Endothelial cell of umbilical vein (primary cell): ENCODE measurements around the gene ZIC4. TPM values are rescaled to one million over a fixed set of nuclear protein-coding genes. Genes with fewer than 3 reads are reported as not detected.

Experiments used
- BruUV-seq: library from RNA; stranded (reverse); fragments of 400-500 nt; replicated peaks from 2 replicates; lab custom pipeline; 2021; lab: Mats Ljungman, UMichigan
- CTCF ChIA-PET: fragments of 300-600, 350-600 bp; sonication (Branson Sonifier 250); formaldehyde crosslinking; loops from one replicate; lab custom pipeline; 2021; ENCODE audit warnings: antibody characterized with exemption, inconsistent platforms; lab: Charles Lee
- POLR2A ChIA-PET: fragments of 300-600, 350-600 bp; sonication (Branson Sonifier 250); formaldehyde crosslinking; loops from one replicate; lab custom pipeline; 2021; ENCODE audit warnings: antibody characterized with exemption, inconsistent platforms; lab: Charles Lee
- DNase-seq: peaks from one replicate; pipeline ENCODE4 v3.0.0-alpha.2; 2011; ENCODE audit warnings: low read depth, low spot score
- FAIRE-seq: peaks from 2 replicates; lab custom pipeline; 2011; peaks lifted over from hg19 to GRCh38; lab: Jason Lieb, UNC
- H2AFZ ChIP-seq: 2 replicates; pipeline ENCODE4 v1.6.0; 2012; ENCODE audit warnings: low read depth, low read length, control low read depth, inconsistent platforms
- H3K27ac ChIP-seq: 2 replicates; pipeline ENCODE4 v1.5.1; 2011; ENCODE audit warnings: low read depth, mild to moderate bottlenecking, control low read depth, low read length, moderate library complexity; ENCODE audit not compliant: insufficient read depth
- H3K27me3 ChIP-seq, 2 experiments: 2 replicates each; pipeline versions ENCODE4 v1.6.0 to v1.6.1; 2011; ENCODE audit warnings: low read length in 2 of 2, mixed read lengths in 1 of 2; ENCODE audit not compliant: control insufficient read depth in 2 of 2, insufficient read depth in 2 of 2
- H3K36me3 ChIP-seq, 2 experiments: 2 replicates in 1 of 2; 3 replicates in 1 of 2; pipeline ENCODE4 v1.5.1; 2011; ENCODE audit warnings: low read length in 2 of 2, mild to moderate bottlenecking in 1 of 2, moderate library complexity in 1 of 2; ENCODE audit not compliant: control insufficient read depth in 2 of 2, insufficient read depth in 2 of 2; ENCODE audit errors: extremely low read depth in 1 of 2
- H3K4me1 ChIP-seq: 3 replicates; pipeline ENCODE4 v1.5.1; 2011; ENCODE audit warnings: mild to moderate bottlenecking, low read length; ENCODE audit not compliant: control insufficient read depth, insufficient read depth; ENCODE audit errors: extremely low read depth
- H3K4me2 ChIP-seq: 2 replicates; pipeline ENCODE4 v1.6.1; 2011; ENCODE audit warnings: low read length, control low read depth, mixed read lengths; ENCODE audit not compliant: insufficient read depth
- H3K4me3 ChIP-seq, 3 experiments: fragments of 200-600 bp in 1 of 3; sonication (generic), shearing (Covaris generic) in 1 of 3; replicated peaks in 1 of 3; 2 replicates each; pipeline ENCODE4 v1.5.1; 2011 to 2016; ENCODE audit warnings: control low read depth in 3 of 3, low read length in 3 of 3, mild to moderate bottlenecking in 2 of 3, inconsistent platforms in 1 of 3, low read depth in 1 of 3, moderate library complexity in 1 of 3; ENCODE audit not compliant: insufficient read depth in 1 of 3
- H3K79me2 ChIP-seq: 2 replicates; pipeline ENCODE4 v1.6.0; 2012; ENCODE audit warnings: low read length, inconsistent platforms; ENCODE audit not compliant: control insufficient read depth, insufficient read depth
- H3K9ac ChIP-seq: replicated peaks from 2 replicates; pipeline ENCODE3; 2011; ENCODE audit warnings: low read length, control low read depth; ENCODE audit not compliant: insufficient read depth; ENCODE audit errors: extremely low read depth
- H3K9me1 ChIP-seq: replicated peaks from 3 replicates; pipeline ENCODE4 v1.6.0; 2011; ENCODE audit warnings: mild to moderate bottlenecking, low read length; ENCODE audit not compliant: control insufficient read depth, insufficient read depth; ENCODE audit errors: extremely low read depth
- H3K9me3 ChIP-seq: replicated peaks from 2 replicates; pipeline ENCODE4 v1.5.1; 2012; ENCODE audit warnings: low read length, inconsistent platforms; ENCODE audit not compliant: control insufficient read depth, insufficient read depth
- H4K20me1 ChIP-seq: replicated peaks from 2 replicates; pipeline ENCODE3; 2011; ENCODE audit warnings: mild to moderate bottlenecking, low read length; ENCODE audit not compliant: control insufficient read depth, insufficient read depth; ENCODE audit errors: extremely low read depth
- CTCF ChIP-seq, 2 donors: IDR thresholded peaks; 1 replicate in 1 of 2; 2 replicates in 1 of 2; pipeline ENCODE4 v1.5.1; 2011; ENCODE audit warnings: low read length in 2 of 2, mild to moderate bottlenecking in 2 of 2, moderate library complexity in 2 of 2, control low read depth in 1 of 2, inconsistent platforms in 1 of 2, low read depth in 1 of 2; ENCODE audit not compliant: insufficient read depth in 1 of 2; ENCODE audit errors: extremely low read depth in 1 of 2
- EZH2 ChIP-seq: IDR thresholded peaks from 2 replicates; pipeline ENCODE4 v1.6.1; 2012; ENCODE audit warnings: borderline replicate concordance, low read depth, mild to moderate bottlenecking, moderate library complexity, low read length, inconsistent platforms; ENCODE audit not compliant: severe bottlenecking
- FOS ChIP-seq: IDR thresholded peaks from 2 replicates; pipeline ENCODE4 v1.6.1; 2011; ENCODE audit warnings: mild to moderate bottlenecking, low read length, moderate library complexity, borderline replicate concordance; ENCODE audit not compliant: insufficient read depth
- GATA2 ChIP-seq: IDR thresholded peaks from 2 replicates; pipeline ENCODE4 v1.7.0; 2011; ENCODE audit warnings: low read depth, mild to moderate bottlenecking, moderate library complexity, mixed read lengths, low read length; ENCODE audit not compliant: insufficient read length, insufficient read depth
- JUN ChIP-seq: IDR thresholded peaks from 2 replicates; pipeline ENCODE4 v1.6.1; 2011; ENCODE audit warnings: borderline replicate concordance, low read depth; ENCODE audit not compliant: insufficient read length, insufficient read depth
- MYC ChIP-seq: IDR thresholded peaks from one replicate; pipeline ENCODE4 v1.6.1; 2011; ENCODE audit warnings: mild to moderate bottlenecking, low read depth, low read length
- POLR2A ChIP-seq: IDR thresholded peaks from 2 replicates; pipeline ENCODE4 v1.6.1; 2012; ENCODE audit warnings: low read depth, mild to moderate bottlenecking, control low read depth, low read length
- POLR2AphosphoS5 ChIP-seq: IDR thresholded peaks from 2 replicates; pipeline ENCODE4 v1.6.1; 2012; ENCODE audit warnings: low read depth, mild to moderate bottlenecking, control low read depth, low read length, moderate library complexity; ENCODE audit not compliant: insufficient read depth
- dilution Hi-C: fragments of 300-500 bp; cut with MboI; formaldehyde crosslinking; loops from one replicate; pipeline ENCODE4 v1.15.0; 2019; ENCODE audit warnings: low sequenced_read_pairs; ENCODE audit not compliant: extremely low pct_ligation_motif_present
- intact Hi-C: fragments of 100-400 bp; cut with micrococcal nuclease; formaldehyde crosslinking; loops from one replicate; pipeline ENCODE4 v1.10.0; 2022
- polyA plus RNA-seq, 4 experiments: library from polyadenylated mRNA; depleted of rRNA in 3 of 4; stranded (reverse) in 3 of 4; unstranded in 1 of 4; fragments of >200 nt; gene quantifications; 2 replicates each; pipeline versions ENCODE4 v1.2.1 to v1.2.3, GENCODE V29; 2011 to 2012; ENCODE audit warnings: missing spikeins in 1 of 4
- total RNA-seq: library from RNA; stranded (reverse); gene quantifications from 2 replicates; pipeline ENCODE4 v1.2.3, GENCODE V29; 2021
- TF ChIP-seq, protein P1 (sequence below): IDR thresholded peaks from 2 replicates; pipeline ENCODE4 v1.6.1; 2011; ENCODE audit not compliant: insufficient read depth, insufficient read length

ZIC4 gene
- total and polyA plus RNA-seq, 2 donors (not counting 3 experiments of a cell fraction or from before 2014, with no cell fraction given), result not detected

- intact Hi-C loops, result loop anchor here (5.0 kb wide), 1 partner anchor 51 kb away; the partner anchor contains the start of genes ZIC1 and ZIC4
- POLR2A ChIA-PET, result no interaction called here
- H3K4me3 ChIP-seq, result no peak overlapping the region
- TF ChIP-seq EZH2 (peak; percentile 83), POLR2AphosphoS5 (no peak)
- no peaks in the 10 kb centered on the region for H3K79me2 ChIP-seq
- H3K27me3 ChIP-seq, result peaks cover 79 to 95% of the 10 kb centered on the region in 2 experiments
- H4K20me1 ChIP-seq, result no peaks in the 10 kb centered on the region
- DNase-seq, result no peak
- H3K9me1 ChIP-seq, result no peaks in the 10 kb centered on the region
- no peak overlapping the region for H2AFZ ChIP-seq
- H3K36me3 ChIP-seq, result no peaks in the 10 kb centered on the region
- CTCF ChIA-PET, result interaction anchor here (1.2 to 2.2 kb wide), 3 partner anchors 12 to 261 kb away, joined by 3 to 9 read pairs (median 6); no protein-coding TSS in a partner anchor
- dilution Hi-C loops, result no loop called here
- H3K4me1 ChIP-seq, result no peaks in the 10 kb centered on the region
- no TSS peak for BruUV-seq
- no peaks in the 10 kb centered on the region for H3K9me3 ChIP-seq
- no peak for FAIRE-seq
- no peak overlapping the region for H3K27ac ChIP-seq
- H3K9ac ChIP-seq, result no peak overlapping the region
- no peak overlapping the region for H3K4me2 ChIP-seq
Measured at GRCh38 chr3:147356145-147356908, 50.0 kb downstream of the ZIC4 start.

DNA sequence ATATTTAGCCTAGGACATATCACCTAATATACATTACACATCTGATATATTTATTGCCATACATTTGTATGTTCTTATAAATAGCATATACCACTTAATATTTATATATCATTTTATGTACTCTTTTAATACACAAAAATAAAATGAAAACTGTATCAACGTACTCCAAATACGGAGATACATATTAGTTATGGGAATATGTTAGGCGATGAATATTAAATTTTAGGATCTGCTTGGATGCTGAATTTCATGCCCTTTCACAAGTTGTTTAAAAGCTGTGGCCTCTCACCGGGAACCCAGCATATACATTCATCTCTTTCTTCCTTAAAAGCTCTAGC, 50.6 kb downstream of the ZIC4 start:
- Histone ChIP-seq H3K9ac (no peak overlapping the region), H3K79me2 (no peaks in the 10 kb centered on the region), H3K4me3 (no peak overlapping the region), H3K9me3 (no peaks in the 10 kb centered on the region), H3K36me3 (no peaks in the 10 kb centered on the region), H3K27me3 (peaks cover 78 to 93% of the 10 kb centered on the region in 2 experiments), H3K27ac (no peak overlapping the region), H3K4me1 (no peaks in the 10 kb centered on the region), H4K20me1 (no peaks in the 10 kb centered on the region), H3K4me2 (no peak overlapping the region), H3K9me1 (no peaks in the 10 kb centered on the region), H2AFZ (no peak overlapping the region)
- dilution Hi-C loops (no loop called here), intact Hi-C loops (loop anchor here (5.0 kb wide), 1 partner anchor 52 kb away; the partner anchor contains the start of genes ZIC1 and ZIC4)
- DNase-seq (no peak), FAIRE-seq (no peak)
- POLR2A ChIA-PET, result no interaction called here
- no TSS peak for BruUV-seq
- CTCF ChIA-PET, result interaction anchor here (1.2 to 2.2 kb wide), 3 partner anchors 13 to 261 kb away, joined by 3 to 9 read pairs (median 6); no protein-coding TSS in a partner anchor
- no peak for TF ChIP-seq EZH2
- no peak for TF ChIP-seq FOS
- TF ChIP-seq GATA2, result no peak
- no peak for TF ChIP-seq JUN
- no peak for TF ChIP-seq POLR2A
- no peak for TF ChIP-seq MYC
- TF ChIP-seq POLR2AphosphoS5, result no peak
- TF ChIP-seq, protein P1, sequence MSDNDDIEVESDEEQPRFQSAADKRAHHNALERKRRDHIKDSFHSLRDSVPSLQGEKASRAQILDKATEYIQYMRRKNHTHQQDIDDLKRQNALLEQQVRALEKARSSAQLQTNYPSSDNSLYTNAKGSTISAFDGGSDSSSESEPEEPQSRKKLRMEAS, result no peak
- no peak for TF ChIP-seq CTCF (IDR thresholded peaks at IDR 0.05; ENCODE audit: extremely low read depth in 1 of 2, insufficient read depth in 1 of 2, low read depth in 1 of 2, low read length in 2 of 2)
